ENCODE data around the gene KRTAP12-2. TPM values are rescaled to one million over a fixed set of nuclear protein-coding genes. Genes with fewer than 3 reads are reported as not detected.

KRTAP12-2 gene
- total and polyA plus RNA-seq, 2 donors (not counting 1 experiment from before 2014, with no cell fraction given), result not detected

GRCh38 chr21:44684483-44684882 is 17.8 kb upstream of the KRTAP12-2 start:
- Histone ChIP-seq H3K27ac (ENCODE audit: insufficient read depth, low read length) (no peak overlapping the region), H3K27me3 (ENCODE audit: control insufficient read depth, insufficient read depth, low read length) (peaks cover 4% of the 10 kb centered on the region), H3K79me2 (ENCODE audit: control insufficient read depth, insufficient read depth, low read length) (no peaks in the 10 kb centered on the region), H3K36me3 (ENCODE audit: control insufficient read depth, insufficient read depth, low read length) (no peaks in the 10 kb centered on the region), H3K4me1 (ENCODE audit: control insufficient read depth, extremely low read depth, insufficient read depth, low read length) (no peaks in the 10 kb centered on the region), H2AFZ (ENCODE audit: low read length) (no peak overlapping the region), H3K4me3 (replicated peaks in 1 of 4; ENCODE audit: control extremely low read depth in 1 of 4, insufficient read depth in 1 of 4, low read depth in 3 of 4, low read length in 4 of 4) (no peak overlapping the region), H3K9me3 (ENCODE audit: control insufficient read depth, insufficient read depth, low read depth, low read length) (no peaks in the 10 kb centered on the region), H3K4me2 (ENCODE audit: extremely low read depth, insufficient read depth, low read length) (no peak overlapping the region), H4K20me1 (ENCODE audit: control insufficient read depth, extremely low read depth, insufficient read depth, low read length) (no peaks in the 10 kb centered on the region), H3K9ac (ENCODE audit: insufficient read depth, low read length) (no peak overlapping the region)
- DNase-seq (ENCODE audit: low read depth in 2 of 2), result no peak
- TF ChIP-seq EZH2 (IDR thresholded peaks at IDR 0.05; ENCODE audit: low read length, missing control alignments) (no peak), CTCF (conservative IDR thresholded peaks at IDR 0.05 in 1 of 2, IDR thresholded peaks at IDR 0.05 in 1 of 2; ENCODE audit: low read depth in 1 of 2, low read length in 2 of 2) (no peak)

GRCh38 chr21:44684077-44684476 is 17.4 kb upstream of the KRTAP12-2 start:
- no peaks in the 10 kb centered on the region for H3K4me1 ChIP-seq (ENCODE audit: control insufficient read depth, extremely low read depth, insufficient read depth, low read length)
- no peak overlapping the region for H3K4me2 ChIP-seq (ENCODE audit: extremely low read depth, insufficient read depth, low read length)
- no peak overlapping the region for H3K27ac ChIP-seq (ENCODE audit: insufficient read depth, low read length)
- no peaks in the 10 kb centered on the region for H4K20me1 ChIP-seq (ENCODE audit: control insufficient read depth, extremely low read depth, insufficient read depth, low read length)
- DNase-seq (ENCODE audit: low read depth in 2 of 2), result no peak
- H3K27me3 ChIP-seq (ENCODE audit: control insufficient read depth, insufficient read depth, low read length), result peaks cover 4% of the 10 kb centered on the region
- no peaks in the 10 kb centered on the region for H3K9me3 ChIP-seq (ENCODE audit: control insufficient read depth, insufficient read depth, low read depth, low read length)
- no peaks in the 10 kb centered on the region for H3K36me3 ChIP-seq (ENCODE audit: control insufficient read depth, insufficient read depth, low read length)
- no peak overlapping the region for H3K4me3 ChIP-seq (replicated peaks in 1 of 4; ENCODE audit: control extremely low read depth in 1 of 4, insufficient read depth in 1 of 4, low read depth in 3 of 4, low read length in 4 of 4)
- no peak overlapping the region for H2AFZ ChIP-seq (ENCODE audit: low read length)
- no peak for TF ChIP-seq CTCF (conservative IDR thresholded peaks at IDR 0.05 in 1 of 2, IDR thresholded peaks at IDR 0.05 in 1 of 2; ENCODE audit: low read depth in 1 of 2, low read length in 2 of 2)
- no peak for TF ChIP-seq EZH2 (IDR thresholded peaks at IDR 0.05; ENCODE audit: low read length, missing control alignments)
- no peaks in the 10 kb centered on the region for H3K79me2 ChIP-seq (ENCODE audit: control insufficient read depth, insufficient read depth, low read length)
- H3K9ac ChIP-seq (ENCODE audit: insufficient read depth, low read length), result no peak overlapping the region

- H3K27me3 ChIP-seq (ENCODE audit: control insufficient read depth, insufficient read depth, low read length), result peaks cover 2% of the 10 kb centered on the region
- H3K9ac ChIP-seq (ENCODE audit: insufficient read depth, low read length), result no peak overlapping the region
- no peaks in the 10 kb centered on the region for H3K79me2 ChIP-seq (ENCODE audit: control insufficient read depth, insufficient read depth, low read length)
- H3K36me3 ChIP-seq (ENCODE audit: control insufficient read depth, insufficient read depth, low read length), result no peaks in the 10 kb centered on the region
- H2AFZ ChIP-seq (ENCODE audit: low read length), result no peak overlapping the region
- H3K4me2 ChIP-seq (ENCODE audit: extremely low read depth, insufficient read depth, low read length), result no peak overlapping the region
- H3K27ac ChIP-seq (ENCODE audit: insufficient read depth, low read length), result no peak overlapping the region
- TF ChIP-seq CTCF (conservative IDR thresholded peaks at IDR 0.05 in 1 of 2, IDR thresholded peaks at IDR 0.05 in 1 of 2; ENCODE audit: low read depth in 1 of 2, low read length in 2 of 2), result no peak
- no peak for TF ChIP-seq EZH2 (IDR thresholded peaks at IDR 0.05; ENCODE audit: low read length, missing control alignments)
- no peaks in the 10 kb centered on the region for H3K9me3 ChIP-seq (ENCODE audit: control insufficient read depth, insufficient read depth, low read depth, low read length)
- DNase-seq (ENCODE audit: low read depth in 2 of 2), result no peak
- no peak overlapping the region for H3K4me3 ChIP-seq (replicated peaks in 1 of 4; ENCODE audit: control extremely low read depth in 1 of 4, insufficient read depth in 1 of 4, low read depth in 3 of 4, low read length in 4 of 4)
- no peaks in the 10 kb centered on the region for H3K4me1 ChIP-seq (ENCODE audit: control insufficient read depth, extremely low read depth, insufficient read depth, low read length)
- H4K20me1 ChIP-seq (ENCODE audit: control insufficient read depth, extremely low read depth, insufficient read depth, low read length), result no peaks in the 10 kb centered on the region
Measured at GRCh38 chr21:44682580-44683151, 15.9 kb upstream of the KRTAP12-2 start.

All from fibroblast of lung (primary cell).